Nephron (organoid): ENCODE results near the gene HOXB3.

ENCODE experiments used
- H3K27ac Mint-ChIP-seq, 3 experiments: 2 replicates each; pipeline ENCODE4 v1.8.0; 2020; ENCODE audit warnings: mixed read lengths in 3 of 3, mild to moderate bottlenecking in 2 of 3, moderate library complexity in 1 of 3
- H3K27me3 Mint-ChIP-seq: 2 replicates; pipeline ENCODE4 v1.8.0; 2021; ENCODE audit warnings: low read depth, mild to moderate bottlenecking, moderate library complexity, mixed read lengths
- H3K36me3 Mint-ChIP-seq: 2 replicates; pipeline ENCODE4 v1.8.0; 2020; ENCODE audit warnings: low read depth, mixed read lengths
- H3K4me1 Mint-ChIP-seq: 2 replicates; pipeline ENCODE4 v1.8.0; 2020; ENCODE audit warnings: mixed read lengths
- H3K4me3 Mint-ChIP-seq, 3 experiments: 2 replicates each; pipeline ENCODE4 v1.8.0; 2020; ENCODE audit warnings: mild to moderate bottlenecking in 3 of 3, mixed read lengths in 3 of 3, moderate library complexity in 2 of 3
- H3K9me3 Mint-ChIP-seq: 2 replicates; pipeline ENCODE4 v1.8.0; 2020; ENCODE audit warnings: mixed read lengths
- TF ChIP-seq, protein P1 (sequence below), 3 experiments: fragments of 200-600 bp; sonication (generic); IDR thresholded peaks; one replicate each; pipeline ENCODE4 v1.5.0; 2021; ENCODE audit warnings: antibody characterized with exemption in 3 of 3; ENCODE audit not compliant: unreplicated experiment in 3 of 3

HOXB3 gene

DNA sequence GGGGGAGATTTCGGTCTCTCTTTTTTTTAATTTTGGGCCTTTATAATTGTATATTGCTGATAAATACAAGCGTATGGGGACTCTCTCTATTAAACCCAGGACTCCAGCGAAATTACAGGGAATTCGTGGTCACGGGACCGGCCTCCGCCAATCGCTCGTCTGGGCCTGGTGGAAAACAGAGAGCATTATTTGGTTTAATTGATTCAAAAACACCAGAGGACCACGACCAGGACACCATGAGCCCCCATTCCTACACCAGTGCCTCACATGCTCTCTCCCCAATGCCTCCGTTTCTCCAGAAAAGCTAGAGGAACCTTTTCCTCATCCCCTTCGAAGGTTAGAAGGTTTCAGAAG lies 45.0 kb downstream of the HOXB3 start, which contains the start of gene HOXB2:
Gene HOXB2 (minus strand): TSS at position 88 of the 354 bp plus-strand sequence. CDS start 198 bp downstream, outside the sequence.
- TF ChIP-seq, protein P1, sequence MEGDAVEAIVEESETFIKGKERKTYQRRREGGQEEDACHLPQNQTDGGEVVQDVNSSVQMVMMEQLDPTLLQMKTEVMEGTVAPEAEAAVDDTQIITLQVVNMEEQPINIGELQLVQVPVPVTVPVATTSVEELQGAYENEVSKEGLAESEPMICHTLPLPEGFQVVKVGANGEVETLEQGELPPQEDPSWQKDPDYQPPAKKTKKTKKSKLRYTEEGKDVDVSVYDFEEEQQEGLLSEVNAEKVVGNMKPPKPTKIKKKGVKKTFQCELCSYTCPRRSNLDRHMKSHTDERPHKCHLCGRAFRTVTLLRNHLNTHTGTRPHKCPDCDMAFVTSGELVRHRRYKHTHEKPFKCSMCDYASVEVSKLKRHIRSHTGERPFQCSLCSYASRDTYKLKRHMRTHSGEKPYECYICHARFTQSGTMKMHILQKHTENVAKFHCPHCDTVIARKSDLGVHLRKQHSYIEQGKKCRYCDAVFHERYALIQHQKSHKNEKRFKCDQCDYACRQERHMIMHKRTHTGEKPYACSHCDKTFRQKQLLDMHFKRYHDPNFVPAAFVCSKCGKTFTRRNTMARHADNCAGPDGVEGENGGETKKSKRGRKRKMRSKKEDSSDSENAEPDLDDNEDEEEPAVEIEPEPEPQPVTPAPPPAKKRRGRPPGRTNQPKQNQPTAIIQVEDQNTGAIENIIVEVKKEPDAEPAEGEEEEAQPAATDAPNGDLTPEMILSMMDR (IDR thresholded peaks at IDR 0.05; ENCODE audit: unreplicated experiment in 3 of 3), result no peak
- Mint-ChIP-seq H3K4me3 (peak within 1 kb of the TSS; percentile 92 to 97 (median 95)), H3K9me3 (no peaks in the 10 kb centered on the region), H3K36me3 (peaks cover 27% of the 10 kb centered on the region), H3K4me1 (peaks cover 75% of the 10 kb centered on the region), H3K27ac (peak within 1 kb of the TSS; percentile 99 to 100 (median 99)), H3K27me3 (no peaks in the 10 kb centered on the region)

DNA sequence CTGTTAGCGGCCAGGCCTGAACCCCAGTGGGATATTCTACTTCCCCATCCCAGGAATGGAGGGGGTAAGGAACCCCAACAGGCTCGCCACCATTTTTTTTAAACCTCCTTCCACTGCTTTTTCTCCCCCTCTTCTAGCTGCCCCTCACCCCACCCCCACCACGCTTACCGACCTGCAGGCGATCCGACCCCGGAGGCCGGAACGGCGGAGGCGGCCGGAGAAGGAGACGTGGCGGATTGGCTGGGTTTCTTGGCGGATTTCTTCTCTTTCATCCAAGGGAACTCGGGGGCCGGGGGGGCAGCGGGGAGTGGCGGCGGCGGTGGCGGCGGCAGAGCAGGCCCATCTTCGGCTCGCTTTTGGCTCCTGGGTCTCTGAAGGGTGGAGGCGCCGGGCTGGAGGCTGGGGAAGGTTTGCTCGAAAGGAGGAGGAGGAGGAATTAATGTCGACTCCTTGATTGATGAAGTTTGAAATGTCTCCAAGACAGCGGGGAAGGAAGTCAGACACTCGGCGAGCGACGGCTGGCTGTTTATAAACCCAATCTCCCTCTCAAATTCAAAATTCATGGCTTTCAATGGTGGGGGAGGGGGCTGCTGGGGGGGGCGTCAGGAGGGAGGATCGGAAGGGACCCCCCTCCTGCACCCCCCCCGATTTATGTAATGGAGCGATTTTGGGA lies 45.6 kb downstream of the HOXB3 start:
- Mint-ChIP-seq H3K9me3 (no peaks in the 10 kb centered on the region), H3K27me3 (no peaks in the 10 kb centered on the region), H3K27ac (peak overlapping the region; percentile 99 to 100 (median 99)), H3K4me1 (peaks cover 75% of the 10 kb centered on the region), H3K4me3 (peak overlapping the region; percentile 92 to 97 (median 95)), H3K36me3 (peaks cover 22% of the 10 kb centered on the region)
- TF ChIP-seq, protein P1 (IDR thresholded peaks at IDR 0.05; ENCODE audit: unreplicated experiment in 3 of 3), result no peak

DNA sequence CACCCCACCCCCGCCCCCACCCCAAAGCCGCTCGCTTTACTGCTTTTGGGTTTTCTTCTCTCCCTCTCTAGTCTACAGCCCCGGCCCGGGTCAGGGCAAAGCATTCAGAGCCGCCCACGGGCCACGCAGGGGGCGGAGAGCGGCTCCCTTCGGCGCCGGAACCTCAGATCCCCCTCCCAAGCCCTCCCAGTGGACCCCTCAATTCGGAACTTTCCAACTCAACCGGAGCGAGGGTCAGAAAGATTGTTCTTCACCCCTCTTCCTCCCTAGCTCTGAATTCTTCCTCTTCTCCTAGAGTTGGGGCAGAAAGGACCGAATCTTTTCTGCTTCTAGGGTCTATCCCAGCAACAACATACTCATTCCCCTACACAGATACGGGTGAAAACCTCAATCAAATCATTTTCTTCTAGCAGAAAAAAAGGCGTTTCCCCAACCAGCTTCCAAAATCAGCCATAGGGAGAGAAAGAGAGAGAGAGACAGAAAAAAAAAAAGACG lies 46.1 kb downstream of the HOXB3 start:
- H3K4me3 Mint-ChIP-seq, result peak overlapping the region; percentile 92 to 97 (median 95)
- TF ChIP-seq, protein P1 (IDR thresholded peaks at IDR 0.05; ENCODE audit: unreplicated experiment in 3 of 3), result no peak
- H3K36me3 Mint-ChIP-seq, result peaks cover 18% of the 10 kb centered on the region
- H3K27ac Mint-ChIP-seq, result peak overlapping the region; percentile 99 to 100 (median 99)
- H3K4me1 Mint-ChIP-seq, result peaks cover 73% of the 10 kb centered on the region
- no peaks in the 10 kb centered on the region for H3K9me3 Mint-ChIP-seq
- no peaks in the 10 kb centered on the region for H3K27me3 Mint-ChIP-seq

DNA sequence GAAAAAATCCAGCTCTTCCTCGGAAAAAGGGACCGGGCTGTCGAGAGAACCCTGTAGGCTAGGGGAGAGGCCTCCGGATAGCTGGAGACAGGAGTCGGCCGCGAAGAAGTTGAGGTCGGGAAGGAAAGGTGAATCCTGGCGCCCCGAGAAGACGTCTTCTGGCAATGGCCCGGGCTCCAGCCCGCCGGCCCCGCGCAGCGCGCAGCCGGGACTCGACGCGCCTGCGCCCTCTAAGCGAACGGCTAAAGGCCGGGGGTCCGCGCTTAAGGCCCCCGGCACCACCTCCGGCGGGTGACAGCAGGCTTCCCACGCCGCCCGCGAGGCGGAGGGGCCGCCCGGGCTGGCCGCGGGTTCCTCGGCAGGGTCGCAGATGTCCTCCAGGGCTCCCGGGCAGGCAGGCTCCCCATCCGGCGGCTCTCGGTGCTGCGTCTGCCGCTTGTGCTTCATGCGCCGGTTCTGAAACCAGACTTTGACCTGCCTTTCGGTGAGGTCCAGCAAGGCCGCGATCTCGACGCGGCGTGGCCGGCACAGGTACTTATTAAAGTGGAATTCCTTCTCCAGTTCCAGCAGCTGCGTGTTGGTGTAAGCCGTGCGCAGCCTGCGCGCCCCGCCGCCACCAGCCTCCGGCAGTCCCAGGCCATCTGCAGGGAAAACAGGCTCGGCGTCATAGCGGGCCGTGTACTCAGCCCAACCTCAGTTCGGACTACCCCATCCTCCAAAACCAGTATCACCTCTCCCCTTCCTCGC lies 46.8 kb downstream of the HOXB3 start:
- Mint-ChIP-seq H3K9me3 (no peaks in the 10 kb centered on the region), H3K4me1 (peaks cover 68% of the 10 kb centered on the region), H3K27me3 (no peaks in the 10 kb centered on the region), H3K4me3 (peak overlapping the region; percentile 95 to 99 (median 97)), H3K27ac (peak overlapping the region; percentile 99 to 100 (median 99)), H3K36me3 (peaks cover 14% of the 10 kb centered on the region)
- TF ChIP-seq, protein P1 (IDR thresholded peaks at IDR 0.05; ENCODE audit: unreplicated experiment in 3 of 3), result peak in 2 of 3 experiments; percentile 20 to 36

DNA sequence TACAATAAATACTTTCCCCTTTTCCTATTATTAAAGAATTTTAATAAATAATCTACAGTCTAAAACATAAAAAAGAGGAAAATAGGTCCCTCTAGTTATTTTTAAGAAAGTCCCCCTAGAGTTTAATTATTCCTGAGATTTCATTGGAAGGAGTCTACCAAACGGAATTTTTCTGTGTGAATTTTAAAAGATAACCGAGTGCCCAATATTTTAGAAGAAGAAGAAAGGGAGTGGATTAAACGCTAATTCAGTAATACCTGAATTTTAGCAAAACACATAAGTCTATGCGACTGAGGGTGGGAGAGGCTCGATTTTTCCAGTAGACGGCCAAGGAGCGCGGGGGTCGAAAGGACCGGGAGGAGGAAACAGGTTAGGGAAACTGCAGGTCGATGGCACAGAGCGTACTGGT lies 47.3 kb downstream of the HOXB3 start:
- Mint-ChIP-seq H3K36me3 (peaks cover 13% of the 10 kb centered on the region), H3K27ac (peak overlapping the region; percentile 98 to 100 (median 99))

More for the DNA sequence above, 47.3 kb downstream of the HOXB3 start:
- no peaks in the 10 kb centered on the region for H3K9me3 Mint-ChIP-seq
- TF ChIP-seq, protein P1 (IDR thresholded peaks at IDR 0.05; ENCODE audit: unreplicated experiment in 3 of 3), result no peak
- H3K4me3 Mint-ChIP-seq, result peak overlapping the region; percentile 95 to 99 (median 95)
- H3K27me3 Mint-ChIP-seq, result no peaks in the 10 kb centered on the region
- peaks cover 62% of the 10 kb centered on the region for H3K4me1 Mint-ChIP-seq
